ENCODE data around the gene FAM199X.

- TF ChIP-seq CTCF (IDR thresholded peaks at IDR 0.05) (no peak), POLR2A (IDR thresholded peaks at IDR 0.05) (no peak), EP300 (IDR thresholded peaks at IDR 0.05; ENCODE audit: low read depth) (no peak), POLR2AphosphoS5 (IDR thresholded peaks at IDR 0.05) (no peak)
These were observed 21.7 kb downstream of the FAM199X start for GRCh38 chrX:104187931-104188330.
